Measurements from ENCODE around the gene PHACTR3.

Gene PHACTR3

GRCh38 chr20:59745716-59746115, 141.4 kb downstream of the PHACTR3 start:
- Histone ChIP-seq H3K27me3 (ENCODE audit: control insufficient read depth in 2 of 2, insufficient read depth in 2 of 2, low read length in 2 of 2) (peaks cover 2 to 3% of the 10 kb centered on the region in 2 donors), H3K27ac (ENCODE audit: low read depth in 2 of 2, low read length in 2 of 2) (no peak overlapping the region), H3K4me3 (ENCODE audit: low read length in 2 of 2) (no peak overlapping the region), H3K4me1 (ENCODE audit: control insufficient read depth in 2 of 2, insufficient read depth in 2 of 2, low read length in 2 of 2) (no peaks in the 10 kb centered on the region), H3K9ac (ENCODE audit: low read depth in 1 of 2, low read length in 2 of 2) (no peak overlapping the region), H3K9me3 (ENCODE audit: control insufficient read depth in 2 of 2, low read length in 2 of 2) (no peaks in the 10 kb centered on the region), H3K36me3 (ENCODE audit: control insufficient read depth in 2 of 2, insufficient read depth in 2 of 2, low read length in 2 of 2) (no peaks in the 10 kb centered on the region)

- Histone ChIP-seq H3K9me3 (ENCODE audit: control insufficient read depth in 2 of 2, low read length in 2 of 2) (no peaks in the 10 kb centered on the region), H3K27ac (ENCODE audit: low read depth in 2 of 2, low read length in 2 of 2) (no peak overlapping the region), H3K4me1 (ENCODE audit: control insufficient read depth in 2 of 2, insufficient read depth in 2 of 2, low read length in 2 of 2) (no peaks in the 10 kb centered on the region), H3K4me3 (ENCODE audit: low read length in 2 of 2) (no peak overlapping the region), H3K27me3 (ENCODE audit: control insufficient read depth in 2 of 2, insufficient read depth in 2 of 2, low read length in 2 of 2) (peaks cover 2 to 3% of the 10 kb centered on the region in 2 donors), H3K9ac (ENCODE audit: low read depth in 1 of 2, low read length in 2 of 2) (no peak overlapping the region), H3K36me3 (ENCODE audit: control insufficient read depth in 2 of 2, insufficient read depth in 2 of 2, low read length in 2 of 2) (no peaks in the 10 kb centered on the region)
Observed at GRCh38 chr20:59746155-59746554, 141.8 kb downstream of the PHACTR3 start.

- peak overlapping the region in 1 of 2 donors; percentile 16 for H3K27ac ChIP-seq (ENCODE audit: low read depth in 2 of 2, low read length in 2 of 2)
Observed at GRCh38 chr20:59747671-59748515, 143.6 kb downstream of the PHACTR3 start.

DNA sequence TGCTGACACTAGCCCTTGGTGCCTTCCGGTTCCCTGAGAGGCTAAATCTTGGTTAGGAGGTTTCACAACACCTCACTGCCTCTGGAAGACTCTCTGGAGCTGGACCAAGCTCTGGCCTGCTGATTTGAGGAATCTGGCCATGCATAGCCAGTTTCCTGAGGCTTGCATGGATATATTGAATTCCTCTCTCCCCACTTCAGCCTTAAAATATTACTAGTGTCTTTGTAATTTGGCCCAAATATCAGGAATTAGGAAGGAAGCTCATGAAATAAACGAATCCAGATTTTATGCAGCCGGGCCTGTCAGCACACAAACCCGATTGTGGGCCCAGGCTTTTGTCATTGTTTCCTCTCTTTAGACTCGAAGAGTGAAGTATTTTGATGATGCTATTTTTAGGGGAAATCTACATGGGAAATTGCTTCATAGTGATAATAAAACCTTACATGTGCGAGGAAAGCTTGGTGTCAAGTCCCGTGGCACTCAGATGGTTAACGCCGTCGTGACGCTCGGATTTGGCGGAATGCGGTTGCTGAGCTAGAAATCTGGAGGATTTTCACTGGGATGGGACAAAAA, 144.4 kb downstream of the PHACTR3 start:
- Histone ChIP-seq H3K36me3 (ENCODE audit: control insufficient read depth in 2 of 2, insufficient read depth in 2 of 2, low read length in 2 of 2) (no peaks in the 10 kb centered on the region), H3K9ac (ENCODE audit: low read depth in 1 of 2, low read length in 2 of 2) (no peak overlapping the region), H3K27ac (ENCODE audit: low read depth in 2 of 2, low read length in 2 of 2) (peak overlapping the region; percentile 24 to 38)

More at GRCh38 chr20:59747671-59748515, 143.6 kb downstream of the PHACTR3 start:
- Histone ChIP-seq H3K4me3 (ENCODE audit: low read length in 2 of 2) (no peak overlapping the region), H3K9ac (ENCODE audit: low read depth in 1 of 2, low read length in 2 of 2) (no peak overlapping the region), H3K9me3 (ENCODE audit: control insufficient read depth in 2 of 2, low read length in 2 of 2) (no peaks in the 10 kb centered on the region), H3K36me3 (ENCODE audit: control insufficient read depth in 2 of 2, insufficient read depth in 2 of 2, low read length in 2 of 2) (no peaks in the 10 kb centered on the region), H3K27me3 (ENCODE audit: control insufficient read depth in 2 of 2, insufficient read depth in 2 of 2, low read length in 2 of 2) (peaks cover 2 to 3% of the 10 kb centered on the region in 2 donors), H3K4me1 (ENCODE audit: control insufficient read depth in 2 of 2, insufficient read depth in 2 of 2, low read length in 2 of 2) (peaks cover 0 to 3% of the 10 kb centered on the region in 2 donors)

DNA sequence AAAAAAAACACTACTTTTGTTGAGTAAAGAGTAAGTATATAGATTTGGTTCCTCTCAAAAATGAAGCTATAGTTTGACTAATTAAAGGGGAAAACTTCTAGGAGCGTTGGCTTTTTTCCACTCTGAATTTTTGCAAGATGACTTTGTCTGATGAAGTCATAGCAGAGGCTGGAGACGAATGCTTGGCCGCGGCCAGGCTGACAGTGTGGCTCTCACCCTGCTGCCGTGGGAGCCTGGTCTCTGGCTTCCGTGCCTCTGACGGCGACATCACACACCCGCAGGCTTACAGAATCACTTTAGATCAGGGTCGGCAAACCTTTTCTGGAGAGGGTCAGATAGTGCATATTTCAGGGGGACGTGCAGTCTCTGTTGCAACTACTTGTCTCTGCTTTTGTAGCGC, 145.0 kb downstream of the PHACTR3 start:
- H3K4me3 ChIP-seq (ENCODE audit: low read length in 2 of 2): no peak overlapping the region
- no peak overlapping the region for H3K9ac ChIP-seq (ENCODE audit: low read depth in 1 of 2, low read length in 2 of 2)
- H3K4me1 ChIP-seq (ENCODE audit: control insufficient read depth in 2 of 2, insufficient read depth in 2 of 2, low read length in 2 of 2): peaks cover 0 to 10% of the 10 kb centered on the region in 2 donors
- peaks cover 2 to 5% of the 10 kb centered on the region in 2 donors for H3K27me3 ChIP-seq (ENCODE audit: control insufficient read depth in 2 of 2, insufficient read depth in 2 of 2, low read length in 2 of 2)
- H3K27ac ChIP-seq (ENCODE audit: low read depth in 2 of 2, low read length in 2 of 2): peak overlapping the region in 1 of 2 donors; percentile 24
- H3K36me3 ChIP-seq (ENCODE audit: control insufficient read depth in 2 of 2, insufficient read depth in 2 of 2, low read length in 2 of 2): no peaks in the 10 kb centered on the region
- no peaks in the 10 kb centered on the region for H3K9me3 ChIP-seq (ENCODE audit: control insufficient read depth in 2 of 2, low read length in 2 of 2)

More for the DNA sequence above, 144.4 kb downstream of the PHACTR3 start:
- H3K9me3 ChIP-seq (ENCODE audit: control insufficient read depth in 2 of 2, low read length in 2 of 2): no peaks in the 10 kb centered on the region
- H3K27me3 ChIP-seq (ENCODE audit: control insufficient read depth in 2 of 2, insufficient read depth in 2 of 2, low read length in 2 of 2): peaks cover 2 to 3% of the 10 kb centered on the region in 2 donors
- peaks cover 0 to 8% of the 10 kb centered on the region in 2 donors for H3K4me1 ChIP-seq (ENCODE audit: control insufficient read depth in 2 of 2, insufficient read depth in 2 of 2, low read length in 2 of 2)
- no peak overlapping the region for H3K4me3 ChIP-seq (ENCODE audit: low read length in 2 of 2)

DNA sequence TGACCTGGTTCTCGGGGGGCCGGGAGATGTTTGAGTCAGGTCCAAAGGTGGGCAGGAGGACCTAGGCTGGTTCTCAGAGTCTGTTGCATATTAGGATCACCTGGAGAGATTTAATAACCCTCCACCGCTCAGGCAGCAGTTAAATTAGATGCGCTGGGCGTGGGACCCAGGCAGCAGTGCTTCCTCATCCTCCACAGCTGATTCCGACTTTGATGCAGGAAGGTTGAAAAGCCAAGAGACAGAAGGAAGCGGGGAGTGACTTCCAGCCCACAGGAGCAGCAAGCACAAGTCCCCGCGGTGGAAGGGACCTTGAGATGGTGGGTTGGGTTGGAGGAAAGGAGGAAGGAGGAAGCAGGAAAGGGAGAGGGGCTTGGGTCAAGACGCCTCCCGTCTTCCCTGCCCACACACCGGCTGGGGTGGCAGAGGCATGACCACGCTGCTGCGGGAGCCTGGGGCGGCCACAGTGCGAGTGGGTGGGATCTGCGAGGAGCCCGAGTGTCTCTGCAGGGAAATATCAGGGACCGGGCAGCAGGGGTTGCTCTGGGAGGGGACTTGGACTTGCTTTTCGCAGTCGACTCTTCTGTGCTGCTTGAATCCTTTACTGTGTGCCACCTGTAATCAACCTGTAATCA, 146.0 kb downstream of the PHACTR3 start:
- Histone ChIP-seq H3K9ac (ENCODE audit: low read depth in 1 of 2, low read length in 2 of 2) (no peak overlapping the region), H3K27ac (ENCODE audit: low read depth in 2 of 2, low read length in 2 of 2) (no peak overlapping the region), H3K27me3 (ENCODE audit: control insufficient read depth in 2 of 2, insufficient read depth in 2 of 2, low read length in 2 of 2) (peaks cover 2 to 6% of the 10 kb centered on the region in 2 donors), H3K36me3 (ENCODE audit: control insufficient read depth in 2 of 2, insufficient read depth in 2 of 2, low read length in 2 of 2) (no peaks in the 10 kb centered on the region), H3K4me1 (ENCODE audit: control insufficient read depth in 2 of 2, insufficient read depth in 2 of 2, low read length in 2 of 2) (peaks cover 0 to 10% of the 10 kb centered on the region in 2 donors), H3K4me3 (ENCODE audit: low read length in 2 of 2) (no peak overlapping the region), H3K9me3 (ENCODE audit: control insufficient read depth in 2 of 2, low read length in 2 of 2) (no peaks in the 10 kb centered on the region)

DNA sequence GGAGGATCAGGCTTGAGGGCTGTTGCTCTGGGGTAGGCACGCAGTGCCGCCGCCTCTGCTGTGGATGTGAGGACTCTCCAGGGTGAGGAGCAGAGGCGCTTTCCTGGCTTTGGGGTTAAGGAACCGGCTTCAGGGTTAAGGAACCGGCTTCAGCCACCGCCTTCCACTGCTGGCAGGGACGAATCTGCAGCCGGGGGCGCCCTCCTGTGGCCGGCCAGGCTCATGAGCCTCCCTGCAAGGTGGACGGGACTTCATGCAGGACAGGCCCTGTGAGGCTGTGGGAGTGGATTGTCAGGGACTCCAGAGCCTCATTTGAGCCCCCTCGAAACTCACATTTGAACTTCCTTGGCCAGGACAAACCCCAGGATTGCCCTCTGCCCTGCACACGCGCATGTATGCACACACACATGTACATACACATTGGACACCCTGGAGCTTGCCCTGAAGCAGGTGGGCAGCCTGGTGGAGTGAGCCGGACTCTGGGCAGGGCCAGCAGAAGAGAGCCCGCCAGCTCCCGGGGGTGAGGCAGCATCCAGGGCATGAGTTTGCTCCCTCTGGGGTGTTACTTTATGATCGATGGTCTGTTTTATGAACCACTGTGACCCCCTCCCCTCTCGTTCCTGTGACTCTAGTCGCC, 146.9 kb downstream of the PHACTR3 start:
- Histone ChIP-seq H3K4me3 (ENCODE audit: low read length in 2 of 2) (no peak overlapping the region), H3K9ac (ENCODE audit: low read depth in 1 of 2, low read length in 2 of 2) (no peak overlapping the region), H3K4me1 (ENCODE audit: control insufficient read depth in 2 of 2, insufficient read depth in 2 of 2, low read length in 2 of 2) (peaks cover 0 to 10% of the 10 kb centered on the region in 2 donors), H3K36me3 (ENCODE audit: control insufficient read depth in 2 of 2, insufficient read depth in 2 of 2, low read length in 2 of 2) (no peaks in the 10 kb centered on the region), H3K9me3 (ENCODE audit: control insufficient read depth in 2 of 2, low read length in 2 of 2) (no peaks in the 10 kb centered on the region), H3K27ac (ENCODE audit: low read depth in 2 of 2, low read length in 2 of 2) (no peak overlapping the region), H3K27me3 (ENCODE audit: control insufficient read depth in 2 of 2, insufficient read depth in 2 of 2, low read length in 2 of 2) (peaks cover 2 to 6% of the 10 kb centered on the region in 2 donors)

DNA sequence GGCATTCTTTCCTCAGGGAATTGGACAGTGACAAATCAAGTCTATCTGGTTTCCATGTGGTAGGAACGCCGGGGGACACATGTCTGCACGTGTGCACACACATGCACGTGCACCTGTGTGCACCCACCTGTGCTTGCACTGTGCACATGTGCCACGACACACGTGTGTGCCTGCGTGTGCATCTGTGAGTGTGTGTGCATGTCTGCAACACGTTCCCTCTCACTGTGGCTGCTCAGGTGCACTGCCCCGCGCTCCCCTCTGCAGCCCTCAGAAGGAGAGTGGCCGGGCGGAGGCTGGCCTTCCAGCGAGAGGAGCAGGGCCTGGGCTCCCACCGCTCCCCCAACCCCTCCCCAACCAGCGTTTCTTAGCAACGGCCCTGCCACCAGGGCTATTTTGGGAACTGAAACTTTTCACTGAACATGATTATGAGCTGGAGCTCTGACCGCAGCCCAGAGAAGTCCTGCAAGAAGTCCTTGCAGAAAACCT, 147.8 kb downstream of the PHACTR3 start:
- Histone ChIP-seq H3K9me3 (ENCODE audit: control insufficient read depth in 2 of 2, low read length in 2 of 2) (no peaks in the 10 kb centered on the region), H3K36me3 (ENCODE audit: control insufficient read depth in 2 of 2, insufficient read depth in 2 of 2, low read length in 2 of 2) (no peaks in the 10 kb centered on the region), H3K27me3 (ENCODE audit: control insufficient read depth in 2 of 2, insufficient read depth in 2 of 2, low read length in 2 of 2) (peaks cover 2 to 6% of the 10 kb centered on the region in 2 donors), H3K9ac (ENCODE audit: low read depth in 1 of 2, low read length in 2 of 2) (no peak overlapping the region), H3K27ac (ENCODE audit: low read depth in 2 of 2, low read length in 2 of 2) (no peak overlapping the region), H3K4me3 (ENCODE audit: low read length in 2 of 2) (peak overlapping the region in 1 of 2 donors; percentile 41), H3K4me1 (ENCODE audit: control insufficient read depth in 2 of 2, insufficient read depth in 2 of 2, low read length in 2 of 2) (peaks cover 0 to 10% of the 10 kb centered on the region in 2 donors)

DNA sequence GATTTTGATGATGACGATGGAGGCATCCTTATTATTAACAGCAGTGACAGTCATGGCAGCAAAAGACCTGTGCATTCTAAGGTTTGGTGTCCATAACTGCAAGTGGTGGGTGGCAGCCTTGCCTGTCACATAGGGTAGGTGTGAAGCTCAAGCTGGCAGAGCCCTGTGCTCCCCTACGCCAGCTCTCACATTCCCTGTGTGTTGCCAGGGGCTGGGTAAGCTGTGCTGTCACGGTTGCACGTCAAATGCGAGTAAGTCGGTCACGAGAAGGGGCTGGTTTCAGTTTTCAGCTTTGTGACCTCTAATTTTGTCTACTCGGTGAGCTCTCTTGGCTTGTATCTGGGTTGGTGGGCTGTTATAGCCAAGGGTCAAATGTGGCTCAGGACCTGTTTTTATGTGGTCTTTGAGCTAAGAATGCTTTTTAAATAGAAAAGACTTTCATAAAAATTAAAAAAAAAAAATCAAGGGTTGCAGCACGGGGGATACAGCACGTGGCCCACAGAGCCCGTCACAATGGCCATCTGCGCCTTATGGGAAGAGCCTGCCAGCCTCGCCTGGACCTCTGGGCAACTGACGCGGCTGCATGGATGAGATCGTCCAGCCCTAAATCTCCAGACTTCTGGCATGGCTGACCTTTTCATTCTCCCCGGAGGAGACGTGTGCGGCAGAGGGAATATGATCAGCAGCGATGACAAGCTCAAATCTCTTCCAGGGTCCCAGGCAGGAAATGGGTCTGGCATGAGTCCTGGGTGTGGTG, 148.5 kb downstream of the PHACTR3 start:
- H3K9ac ChIP-seq (ENCODE audit: low read depth in 1 of 2, low read length in 2 of 2): no peak overlapping the region
- H3K9me3 ChIP-seq (ENCODE audit: control insufficient read depth in 2 of 2, low read length in 2 of 2): no peaks in the 10 kb centered on the region
- peak overlapping the region in 1 of 2 donors; percentile 41 for H3K4me3 ChIP-seq (ENCODE audit: low read length in 2 of 2)
- no peak overlapping the region for H3K27ac ChIP-seq (ENCODE audit: low read depth in 2 of 2, low read length in 2 of 2)
- peaks cover 2 to 6% of the 10 kb centered on the region in 2 donors for H3K27me3 ChIP-seq (ENCODE audit: control insufficient read depth in 2 of 2, insufficient read depth in 2 of 2, low read length in 2 of 2)
- H3K36me3 ChIP-seq (ENCODE audit: control insufficient read depth in 2 of 2, insufficient read depth in 2 of 2, low read length in 2 of 2): no peaks in the 10 kb centered on the region
- H3K4me1 ChIP-seq (ENCODE audit: control insufficient read depth in 2 of 2, insufficient read depth in 2 of 2, low read length in 2 of 2): peaks cover 0 to 10% of the 10 kb centered on the region in 2 donors
